Measurements from ENCODE around the gene CCDC51.
A peak's percentile ranks its signal among the peaks of the same experiment; 100 is the strongest.

CCDC51 gene

GRCh38 chr3:48423883-48424695, 15.8 kb downstream of the CCDC51 start:
- no peak overlapping the region for H3K9ac ChIP-seq (ENCODE audit: low read length)
- no peak overlapping the region for H2BK120ac ChIP-seq (ENCODE audit: insufficient read depth, low read length, poor library complexity)
- H4K91ac ChIP-seq (ENCODE audit: low read depth, low read length): no peak overlapping the region
- H3K9me3 ChIP-seq (ENCODE audit: insufficient read depth, low read depth, low read length): peaks cover 2% of the 10 kb centered on the region
- peak overlapping the region; percentile 30 for H3K18ac ChIP-seq (ENCODE audit: low read length)
- no peak overlapping the region for H2BK5ac ChIP-seq (ENCODE audit: low read depth, low read length, poor library complexity)
- H2AFZ ChIP-seq (ENCODE audit: insufficient read depth, low read length, poor library complexity): no peak overlapping the region
- H2AK5ac ChIP-seq (ENCODE audit: low read length): no peak overlapping the region
- no peak overlapping the region for H4K12ac ChIP-seq (ENCODE audit: low read depth, low read length)
- H3K27ac ChIP-seq (ENCODE audit: low read depth, low read length): no peak overlapping the region
- H3K27me3 ChIP-seq (ENCODE audit: insufficient read depth, low read length): no peaks in the 10 kb centered on the region
- DNase-seq: no peak
- H3K4me1 ChIP-seq (ENCODE audit: control insufficient read depth in 1 of 2, insufficient read depth in 2 of 2, low read length in 2 of 2): peaks cover 25 to 26% of the 10 kb centered on the region in 2 experiments
- H4K8ac ChIP-seq (ENCODE audit: low read depth, low read length): no peak overlapping the region
- H3K23ac ChIP-seq (ENCODE audit: low read length): no peak overlapping the region
- WGBS (ENCODE audit: extremely low coverage, insufficient coverage, insufficient read length): no CpG with 5 or more reads among the region's 27 CpGs
- H3K4me3 ChIP-seq (ENCODE audit: low read depth, low read length): no peak overlapping the region
- H3K14ac ChIP-seq (ENCODE audit: low read length): no peak overlapping the region
- no peak overlapping the region for H2BK12ac ChIP-seq (ENCODE audit: low read length)
- H3K4ac ChIP-seq (ENCODE audit: low read depth, low read length): peak overlapping the region; percentile 25
- H3K4me2 ChIP-seq (ENCODE audit: low read length): no peak overlapping the region
- H3K79me2 ChIP-seq (ENCODE audit: control insufficient read depth, insufficient read depth, low read length, poor library complexity): peaks cover 21% of the 10 kb centered on the region
- H3K79me1 ChIP-seq (ENCODE audit: low read length): peaks cover 2% of the 10 kb centered on the region
- H3K36me3 ChIP-seq (ENCODE audit: control insufficient read depth in 1 of 2, insufficient read depth in 2 of 2, low read length in 2 of 2): peaks cover 49 to 57% of the 10 kb centered on the region in 2 experiments

DNA sequence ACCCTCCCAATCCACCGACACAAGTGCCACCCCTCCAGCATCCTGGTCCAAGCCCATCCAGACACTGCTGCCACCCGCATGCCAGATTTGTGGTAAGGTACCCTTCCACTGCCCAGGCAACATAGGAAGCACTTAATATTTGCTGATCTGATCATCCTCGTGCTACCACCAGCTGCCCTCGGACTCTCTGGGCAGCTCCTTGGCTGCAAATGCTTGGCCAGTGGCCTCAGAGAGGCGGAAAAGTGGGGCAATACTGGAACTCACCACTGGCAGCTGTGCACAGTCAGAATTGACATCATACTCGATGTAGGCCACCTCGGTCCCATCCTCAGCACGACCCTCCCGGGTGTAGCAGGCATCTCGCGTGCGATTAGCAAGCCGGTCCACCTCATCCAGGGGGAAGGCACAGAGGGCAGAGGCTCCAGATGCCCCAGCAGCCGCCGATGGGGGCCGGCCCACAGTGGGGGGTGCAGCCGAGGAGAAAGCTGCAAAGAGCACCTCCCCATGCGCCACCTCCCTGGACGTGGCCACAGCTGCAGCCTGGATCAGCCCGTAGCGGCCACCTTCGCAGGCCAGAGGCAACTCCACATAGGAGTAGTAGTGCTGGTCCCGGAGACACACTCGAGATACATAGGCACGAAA, 16.6 kb downstream of the CCDC51 start:
- Histone ChIP-seq H4K12ac (ENCODE audit: low read depth, low read length) (no peak overlapping the region), H2AK5ac (ENCODE audit: low read length) (no peak overlapping the region), H2AFZ (ENCODE audit: insufficient read depth, low read length, poor library complexity) (no peak overlapping the region), H3K9me3 (ENCODE audit: insufficient read depth, low read depth, low read length) (peaks cover 2% of the 10 kb centered on the region), H3K14ac (ENCODE audit: low read length) (no peak overlapping the region), H3K4ac (ENCODE audit: low read depth, low read length) (no peak overlapping the region), H3K4me2 (ENCODE audit: low read length) (no peak overlapping the region), H3K23ac (ENCODE audit: low read length) (no peak overlapping the region), H4K8ac (ENCODE audit: low read depth, low read length) (no peak overlapping the region), H3K27ac (ENCODE audit: low read depth, low read length) (no peak overlapping the region), H4K91ac (ENCODE audit: low read depth, low read length) (no peak overlapping the region), H2BK12ac (ENCODE audit: low read length) (no peak overlapping the region), H3K4me1 (ENCODE audit: control insufficient read depth in 1 of 2, insufficient read depth in 2 of 2, low read length in 2 of 2) (peaks cover 23 to 25% of the 10 kb centered on the region in 2 experiments), H3K79me2 (ENCODE audit: control insufficient read depth, insufficient read depth, low read length, poor library complexity) (peaks cover 18% of the 10 kb centered on the region), H3K9ac (ENCODE audit: low read length) (no peak overlapping the region), H2BK120ac (ENCODE audit: insufficient read depth, low read length, poor library complexity) (no peak overlapping the region), H3K18ac (ENCODE audit: low read length) (peak overlapping the region; percentile 9), H3K36me3 (ENCODE audit: control insufficient read depth in 1 of 2, insufficient read depth in 2 of 2, low read length in 2 of 2) (peaks cover 57 to 64% of the 10 kb centered on the region in 2 experiments), H3K4me3 (ENCODE audit: low read depth, low read length) (no peak overlapping the region), H2BK5ac (ENCODE audit: low read depth, low read length, poor library complexity) (no peak overlapping the region), H3K27me3 (ENCODE audit: insufficient read depth, low read length) (no peaks in the 10 kb centered on the region), H3K79me1 (ENCODE audit: low read length) (no peaks in the 10 kb centered on the region)
- DNase-seq: no peak
- no CpG with 5 or more reads among the region's 25 CpGs for WGBS (ENCODE audit: extremely low coverage, insufficient coverage, insufficient read length)

DNA sequence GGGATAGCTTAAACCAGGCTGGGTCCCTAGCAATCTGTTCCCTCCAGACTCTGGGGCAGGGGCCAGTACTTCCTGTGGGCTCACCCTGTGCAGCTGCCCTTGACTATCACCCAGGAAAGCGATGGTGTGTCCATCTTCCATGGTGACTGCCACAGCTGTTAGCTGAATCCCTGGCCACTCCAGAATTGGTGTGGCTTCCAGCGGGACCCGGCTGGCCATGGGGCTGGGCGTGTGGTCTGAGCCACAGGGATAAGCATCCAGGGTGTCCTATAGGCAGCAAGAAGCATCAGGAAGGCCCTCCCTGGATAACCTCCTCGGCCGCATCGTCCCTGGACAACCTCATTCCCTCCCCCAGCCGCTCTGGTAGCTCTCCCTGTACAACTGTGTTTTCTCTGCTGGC, 17.2 kb downstream of the CCDC51 start:
- H2BK5ac ChIP-seq (ENCODE audit: low read depth, low read length, poor library complexity): no peak overlapping the region
- peaks cover 12% of the 10 kb centered on the region for H3K79me2 ChIP-seq (ENCODE audit: control insufficient read depth, insufficient read depth, low read length, poor library complexity)
- no peak overlapping the region for H3K14ac ChIP-seq (ENCODE audit: low read length)
- no peak overlapping the region for H2BK12ac ChIP-seq (ENCODE audit: low read length)
- no peak overlapping the region for H2AFZ ChIP-seq (ENCODE audit: insufficient read depth, low read length, poor library complexity)
- no peak overlapping the region for H4K91ac ChIP-seq (ENCODE audit: low read depth, low read length)
- peaks cover 2% of the 10 kb centered on the region for H3K9me3 ChIP-seq (ENCODE audit: insufficient read depth, low read depth, low read length)
- H3K18ac ChIP-seq (ENCODE audit: low read length): no peak overlapping the region
- H3K27me3 ChIP-seq (ENCODE audit: insufficient read depth, low read length): no peaks in the 10 kb centered on the region
- WGBS (ENCODE audit: extremely low coverage, insufficient coverage, insufficient read length): no CpG with 5 or more reads among the region's 8 CpGs
- H3K4me1 ChIP-seq (ENCODE audit: control insufficient read depth in 1 of 2, insufficient read depth in 2 of 2, low read length in 2 of 2): peaks cover 16 to 18% of the 10 kb centered on the region in 2 experiments
- no peak overlapping the region for H3K4ac ChIP-seq (ENCODE audit: low read depth, low read length)
- H3K4me2 ChIP-seq (ENCODE audit: low read length): no peak overlapping the region
- H2AK5ac ChIP-seq (ENCODE audit: low read length): no peak overlapping the region
- H3K79me1 ChIP-seq (ENCODE audit: low read length): no peaks in the 10 kb centered on the region
- H3K27ac ChIP-seq (ENCODE audit: low read depth, low read length): no peak overlapping the region
- H4K12ac ChIP-seq (ENCODE audit: low read depth, low read length): no peak overlapping the region
- H3K9ac ChIP-seq (ENCODE audit: low read length): no peak overlapping the region
- H4K8ac ChIP-seq (ENCODE audit: low read depth, low read length): no peak overlapping the region
- no peak overlapping the region for H3K4me3 ChIP-seq (ENCODE audit: low read depth, low read length)
- no peak for DNase-seq
- H3K23ac ChIP-seq (ENCODE audit: low read length): no peak overlapping the region
- peaks cover 63 to 71% of the 10 kb centered on the region in 2 experiments for H3K36me3 ChIP-seq (ENCODE audit: control insufficient read depth in 1 of 2, insufficient read depth in 2 of 2, low read length in 2 of 2)
- no peak overlapping the region for H2BK120ac ChIP-seq (ENCODE audit: insufficient read depth, low read length, poor library complexity)

GRCh38 chr3:48422272-48422671, 17.6 kb downstream of the CCDC51 start:
- Histone ChIP-seq H3K4me1 (ENCODE audit: control insufficient read depth in 1 of 2, insufficient read depth in 2 of 2, low read length in 2 of 2) (peaks cover 13 to 15% of the 10 kb centered on the region in 2 experiments), H4K91ac (ENCODE audit: low read depth, low read length) (no peak overlapping the region), H3K23ac (ENCODE audit: low read length) (no peak overlapping the region), H3K79me1 (ENCODE audit: low read length) (no peaks in the 10 kb centered on the region), H3K9me3 (ENCODE audit: insufficient read depth, low read depth, low read length) (peaks cover 2% of the 10 kb centered on the region), H2AFZ (ENCODE audit: insufficient read depth, low read length, poor library complexity) (no peak overlapping the region), H2BK120ac (ENCODE audit: insufficient read depth, low read length, poor library complexity) (no peak overlapping the region), H2BK12ac (ENCODE audit: low read length) (no peak overlapping the region), H2BK5ac (ENCODE audit: low read depth, low read length, poor library complexity) (no peak overlapping the region), H3K27ac (ENCODE audit: low read depth, low read length) (no peak overlapping the region), H3K18ac (ENCODE audit: low read length) (no peak overlapping the region), H3K79me2 (ENCODE audit: control insufficient read depth, insufficient read depth, low read length, poor library complexity) (peaks cover 8% of the 10 kb centered on the region), H4K12ac (ENCODE audit: low read depth, low read length) (no peak overlapping the region), H3K4ac (ENCODE audit: low read depth, low read length) (no peak overlapping the region), H3K36me3 (ENCODE audit: control insufficient read depth in 1 of 2, insufficient read depth in 2 of 2, low read length in 2 of 2) (peaks cover 67 to 75% of the 10 kb centered on the region in 2 experiments), H4K8ac (ENCODE audit: low read depth, low read length) (no peak overlapping the region), H3K4me2 (ENCODE audit: low read length) (no peak overlapping the region), H3K4me3 (ENCODE audit: low read depth, low read length) (no peak overlapping the region), H3K9ac (ENCODE audit: low read length) (no peak overlapping the region), H3K14ac (ENCODE audit: low read length) (no peak overlapping the region), H3K27me3 (ENCODE audit: insufficient read depth, low read length) (no peaks in the 10 kb centered on the region), H2AK5ac (ENCODE audit: low read length) (no peak overlapping the region)
- DNase-seq: no peak
- no CpG with 5 or more reads among the region's 3 CpGs for WGBS (ENCODE audit: extremely low coverage, insufficient coverage, insufficient read length)
